ENCODE measurements around the gene KCNK7.

Gene KCNK7

GRCh38 chr11:65590240-65590738 is 5.3 kb downstream of the KCNK7 start:
- H3K36me3 ChIP-seq (ENCODE audit: control insufficient read depth, low read depth, low read length): no peaks in the 10 kb centered on the region
- H3K9ac ChIP-seq (ENCODE audit: low read length): no peak overlapping the region
- peaks cover 43% of the 10 kb centered on the region for H3K27me3 ChIP-seq (ENCODE audit: control insufficient read depth, insufficient read depth, low read length)
- no peak overlapping the region for H3K27ac ChIP-seq (ENCODE audit: low read length)
- H3K4me3 ChIP-seq (ENCODE audit: low read length): no peak overlapping the region
- H3K4me1 ChIP-seq (ENCODE audit: control insufficient read depth, low read depth, low read length): peaks cover 7% of the 10 kb centered on the region
- H3K9me3 ChIP-seq (ENCODE audit: control insufficient read depth, low read depth, low read length): no peaks in the 10 kb centered on the region

- Histone ChIP-seq H3K9me3 (ENCODE audit: control insufficient read depth, low read depth, low read length) (no peaks in the 10 kb centered on the region), H3K27me3 (ENCODE audit: control insufficient read depth, insufficient read depth, low read length) (peaks cover 43% of the 10 kb centered on the region), H3K27ac (ENCODE audit: low read length) (no peak overlapping the region), H3K9ac (ENCODE audit: low read length) (no peak overlapping the region), H3K4me3 (ENCODE audit: low read length) (no peak overlapping the region), H3K4me1 (ENCODE audit: control insufficient read depth, low read depth, low read length) (peaks cover 7% of the 10 kb centered on the region), H3K36me3 (ENCODE audit: control insufficient read depth, low read depth, low read length) (no peaks in the 10 kb centered on the region)
Observed at GRCh38 chr11:65589444-65590239, 6.0 kb downstream of the KCNK7 start.

- H3K9ac ChIP-seq (ENCODE audit: low read length): no peak overlapping the region
Observed at GRCh38 chr11:65588199-65589054, 7.2 kb downstream of the KCNK7 start.

GRCh38 chr11:65586676-65587075 is 8.9 kb downstream of the KCNK7 start:
- Histone ChIP-seq H3K9me3 (ENCODE audit: control insufficient read depth, low read depth, low read length) (no peaks in the 10 kb centered on the region), H3K4me1 (ENCODE audit: control insufficient read depth, low read depth, low read length) (peaks cover 4% of the 10 kb centered on the region), H3K36me3 (ENCODE audit: control insufficient read depth, low read depth, low read length) (no peaks in the 10 kb centered on the region), H3K9ac (ENCODE audit: low read length) (no peak overlapping the region), H3K27ac (ENCODE audit: low read length) (no peak overlapping the region), H3K4me3 (ENCODE audit: low read length) (no peak overlapping the region), H3K27me3 (ENCODE audit: control insufficient read depth, insufficient read depth, low read length) (peaks cover 18% of the 10 kb centered on the region)

More at GRCh38 chr11:65588199-65589054, 7.2 kb downstream of the KCNK7 start:
- Histone ChIP-seq H3K4me1 (ENCODE audit: control insufficient read depth, low read depth, low read length) (peaks cover 7% of the 10 kb centered on the region), H3K4me3 (ENCODE audit: low read length) (no peak overlapping the region), H3K36me3 (ENCODE audit: control insufficient read depth, low read depth, low read length) (no peaks in the 10 kb centered on the region), H3K27me3 (ENCODE audit: control insufficient read depth, insufficient read depth, low read length) (peaks cover 33% of the 10 kb centered on the region), H3K9me3 (ENCODE audit: control insufficient read depth, low read depth, low read length) (no peaks in the 10 kb centered on the region), H3K27ac (ENCODE audit: low read length) (no peak overlapping the region)

GRCh38 chr11:65586247-65586630 is 9.4 kb downstream of the KCNK7 start:
- Histone ChIP-seq H3K27me3 (ENCODE audit: control insufficient read depth, insufficient read depth, low read length) (peaks cover 14% of the 10 kb centered on the region), H3K4me3 (ENCODE audit: low read length) (no peak overlapping the region), H3K36me3 (ENCODE audit: control insufficient read depth, low read depth, low read length) (no peaks in the 10 kb centered on the region), H3K9ac (ENCODE audit: low read length) (no peak overlapping the region), H3K4me1 (ENCODE audit: control insufficient read depth, low read depth, low read length) (peaks cover 4% of the 10 kb centered on the region), H3K27ac (ENCODE audit: low read length) (no peak overlapping the region), H3K9me3 (ENCODE audit: control insufficient read depth, low read depth, low read length) (no peaks in the 10 kb centered on the region)

GRCh38 chr11:65585396-65586246 is 10.0 kb downstream of the KCNK7 start:
- Histone ChIP-seq H3K27me3 (ENCODE audit: control insufficient read depth, insufficient read depth, low read length) (peaks cover 8% of the 10 kb centered on the region), H3K4me1 (ENCODE audit: control insufficient read depth, low read depth, low read length) (peaks cover 4% of the 10 kb centered on the region), H3K9me3 (ENCODE audit: control insufficient read depth, low read depth, low read length) (no peaks in the 10 kb centered on the region), H3K27ac (ENCODE audit: low read length) (no peak overlapping the region), H3K9ac (ENCODE audit: low read length) (no peak overlapping the region), H3K36me3 (ENCODE audit: control insufficient read depth, low read depth, low read length) (no peaks in the 10 kb centered on the region), H3K4me3 (ENCODE audit: low read length) (no peak overlapping the region)

- Histone ChIP-seq H3K27ac (ENCODE audit: low read length) (no peak overlapping the region), H3K27me3 (ENCODE audit: control insufficient read depth, insufficient read depth, low read length) (no peaks in the 10 kb centered on the region), H3K9ac (ENCODE audit: low read length) (no peak overlapping the region), H3K4me3 (ENCODE audit: low read length) (no peak overlapping the region), H3K4me1 (ENCODE audit: control insufficient read depth, low read depth, low read length) (peaks cover 4% of the 10 kb centered on the region), H3K9me3 (ENCODE audit: control insufficient read depth, low read depth, low read length) (no peaks in the 10 kb centered on the region), H3K36me3 (ENCODE audit: control insufficient read depth, low read depth, low read length) (no peaks in the 10 kb centered on the region)
Observed at GRCh38 chr11:65584723-65585171, 10.9 kb downstream of the KCNK7 start.

- Histone ChIP-seq H3K4me1 (ENCODE audit: control insufficient read depth, low read depth, low read length) (peaks cover 4% of the 10 kb centered on the region), H3K27ac (ENCODE audit: low read length) (no peak overlapping the region), H3K27me3 (ENCODE audit: control insufficient read depth, insufficient read depth, low read length) (no peaks in the 10 kb centered on the region), H3K9me3 (ENCODE audit: control insufficient read depth, low read depth, low read length) (no peaks in the 10 kb centered on the region), H3K36me3 (ENCODE audit: control insufficient read depth, low read depth, low read length) (no peaks in the 10 kb centered on the region), H3K9ac (ENCODE audit: low read length) (no peak overlapping the region), H3K4me3 (ENCODE audit: low read length) (no peak overlapping the region)
Observed at GRCh38 chr11:65584106-65584505, 11.5 kb downstream of the KCNK7 start.

GRCh38 chr11:65583589-65583988 is 12.0 kb downstream of the KCNK7 start:
- H3K9me3 ChIP-seq (ENCODE audit: control insufficient read depth, low read depth, low read length): no peaks in the 10 kb centered on the region
- no peaks in the 10 kb centered on the region for H3K27me3 ChIP-seq (ENCODE audit: control insufficient read depth, insufficient read depth, low read length)
- peaks cover 4% of the 10 kb centered on the region for H3K4me1 ChIP-seq (ENCODE audit: control insufficient read depth, low read depth, low read length)
- no peak overlapping the region for H3K4me3 ChIP-seq (ENCODE audit: low read length)
- H3K27ac ChIP-seq (ENCODE audit: low read length): no peak overlapping the region
- H3K36me3 ChIP-seq (ENCODE audit: control insufficient read depth, low read depth, low read length): no peaks in the 10 kb centered on the region
- no peak overlapping the region for H3K9ac ChIP-seq (ENCODE audit: low read length)

GRCh38 chr11:65581928-65582327 is 13.7 kb downstream of the KCNK7 start:
- Histone ChIP-seq H3K27ac (ENCODE audit: low read length) (no peak overlapping the region), H3K27me3 (ENCODE audit: control insufficient read depth, insufficient read depth, low read length) (peaks cover 4% of the 10 kb centered on the region), H3K9ac (ENCODE audit: low read length) (no peak overlapping the region), H3K4me3 (ENCODE audit: low read length) (no peak overlapping the region), H3K9me3 (ENCODE audit: control insufficient read depth, low read depth, low read length) (no peaks in the 10 kb centered on the region), H3K4me1 (ENCODE audit: control insufficient read depth, low read depth, low read length) (peaks cover 4% of the 10 kb centered on the region), H3K36me3 (ENCODE audit: control insufficient read depth, low read depth, low read length) (no peaks in the 10 kb centered on the region)

GRCh38 chr11:65580756-65581155 is 14.8 kb downstream of the KCNK7 start:
- H3K36me3 ChIP-seq (ENCODE audit: control insufficient read depth, low read depth, low read length): no peaks in the 10 kb centered on the region
- H3K4me1 ChIP-seq (ENCODE audit: control insufficient read depth, low read depth, low read length): no peaks in the 10 kb centered on the region
- H3K27me3 ChIP-seq (ENCODE audit: control insufficient read depth, insufficient read depth, low read length): peaks cover 14% of the 10 kb centered on the region

More at GRCh38 chr11:65580756-65581155, 14.8 kb downstream of the KCNK7 start:
- Histone ChIP-seq H3K9me3 (ENCODE audit: control insufficient read depth, low read depth, low read length) (no peaks in the 10 kb centered on the region), H3K4me3 (ENCODE audit: low read length) (no peak overlapping the region), H3K27ac (ENCODE audit: low read length) (no peak overlapping the region), H3K9ac (ENCODE audit: low read length) (no peak overlapping the region)
